H54 (cell line): ENCODE data around the gene POU2F1.
"Not testable (repeated sequence)": the region's sequence is repeated elsewhere in the genome, so short reads cannot be mapped to it uniquely, and the experiment has no call there.

Source experiments
- DNase-seq: peaks from one replicate; pipeline ENCODE4 v3.0.0; 2011; ENCODE audit warnings: low spot score, mixed read lengths; ENCODE audit not compliant: insufficient read length
- FAIRE-seq: peaks from 3 replicates; lab custom pipeline; 2011; peaks lifted over from hg19 to GRCh38; lab: Jason Lieb, UNC
- POLR2A ChIP-seq: IDR thresholded peaks from 2 replicates; pipeline ENCODE4 v1.6.1; 2011; ENCODE audit warnings: low read depth, mild to moderate bottlenecking, low read length

POU2F1 gene

GRCh38 chr1:167314671-167315070, 94.0 kb downstream of the POU2F1 start:
- TF ChIP-seq POLR2A: no peak

GRCh38 chr1:167317463-167317862, 96.8 kb downstream of the POU2F1 start:
- FAIRE-seq (no peak), DNase-seq (no peak)
- TF ChIP-seq POLR2A: no peak

More at GRCh38 chr1:167314671-167315070, 94.0 kb downstream of the POU2F1 start:
- DNase-seq (no peak), FAIRE-seq (no peak)

- not testable (repeated sequence) for DNase-seq, FAIRE-seq
These were observed 98.5 kb downstream of the POU2F1 start for GRCh38 chr1:167319206-167319605.

GRCh38 chr1:167322483-167322882, 101.8 kb downstream of the POU2F1 start:
- no peak for TF ChIP-seq POLR2A
- DNase-seq (no peak), FAIRE-seq (no peak)

GRCh38 chr1:167325151-167325550, 104.5 kb downstream of the POU2F1 start:
- no peak for TF ChIP-seq POLR2A
- no peak for FAIRE-seq

GRCh38 chr1:167328306-167328815, 107.7 kb downstream of the POU2F1 start:
- DNase-seq (no peak), FAIRE-seq (no peak)
- no peak for TF ChIP-seq POLR2A

More at GRCh38 chr1:167325151-167325550, 104.5 kb downstream of the POU2F1 start:
- no peak for DNase-seq

GRCh38 chr1:167328816-167329483, 108.3 kb downstream of the POU2F1 start:
- DNase-seq: no peak
- TF ChIP-seq POLR2A: no peak
- FAIRE-seq: no peak

- FAIRE-seq (no peak), DNase-seq (no peak)
- TF ChIP-seq POLR2A: no peak
These were observed 110.1 kb downstream of the POU2F1 start for GRCh38 chr1:167330601-167331293.

- FAIRE-seq (no peak), DNase-seq (no peak)
- TF ChIP-seq POLR2A: no peak
These were observed 111.0 kb downstream of the POU2F1 start for GRCh38 chr1:167331650-167332049.

- TF ChIP-seq POLR2A: no peak
- peak; percentile 30 for FAIRE-seq
- DNase-seq: no peak
These were observed 111.8 kb downstream of the POU2F1 start for GRCh38 chr1:167332503-167332902.

GRCh38 chr1:167333124-167333523, 112.4 kb downstream of the POU2F1 start:
- no peak for FAIRE-seq
- TF ChIP-seq POLR2A: no peak
- DNase-seq: no peak

GRCh38 chr1:167333703-167334102, 113.0 kb downstream of the POU2F1 start:
- no peak for FAIRE-seq

GRCh38 chr1:167339405-167339804, 118.7 kb downstream of the POU2F1 start:
- TF ChIP-seq POLR2A: no peak
- no peak for FAIRE-seq
- no peak for DNase-seq

More at GRCh38 chr1:167333703-167334102, 113.0 kb downstream of the POU2F1 start:
- DNase-seq: no peak
- TF ChIP-seq POLR2A: no peak

- DNase-seq (no peak), FAIRE-seq (no peak)
- no peak for TF ChIP-seq POLR2A
These were observed 122.2 kb downstream of the POU2F1 start for GRCh38 chr1:167342846-167343245.

- no peak for TF ChIP-seq POLR2A
- FAIRE-seq (no peak), DNase-seq (no peak)
These were observed 123.4 kb downstream of the POU2F1 start for GRCh38 chr1:167344112-167344511.
